ENCODE results near the gene CFAP410.

Gene CFAP410

DNA sequence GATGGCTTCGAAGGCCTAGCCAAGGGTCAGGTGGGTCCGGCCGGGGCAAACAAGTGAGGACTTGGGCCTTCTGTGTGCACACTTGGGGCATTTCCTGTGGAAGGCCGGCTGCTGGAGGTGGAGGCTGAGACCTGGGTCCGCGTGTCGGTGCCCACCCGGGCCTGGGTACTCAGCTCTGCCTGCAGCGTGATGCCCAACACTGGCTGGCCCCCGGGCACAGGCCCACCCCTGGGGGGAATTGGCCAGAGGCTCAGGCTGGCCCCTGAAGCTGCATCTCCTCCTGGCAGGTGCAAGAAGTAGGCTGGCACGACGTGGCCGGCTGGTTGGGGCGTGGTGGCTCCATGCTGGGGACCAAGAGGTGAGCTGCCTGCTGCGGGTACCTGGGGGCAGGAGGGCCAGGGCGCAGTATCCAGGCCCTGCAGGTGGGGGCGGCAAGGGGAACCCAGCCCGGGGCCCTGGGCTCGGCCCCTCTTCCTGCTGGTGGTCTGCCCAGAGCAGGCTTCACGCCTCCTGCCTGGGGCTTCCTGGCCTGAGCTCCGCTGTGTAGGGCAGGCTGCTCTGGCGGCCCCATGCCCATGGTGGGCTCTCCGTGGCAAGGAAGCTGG, 17.2 kb downstream of the CFAP410 start:
- H3K36me3 ChIP-seq (ENCODE audit: control insufficient read depth, insufficient read depth, low read length) = no peaks in the 10 kb centered on the region
- H4K5ac ChIP-seq (ENCODE audit: low read length) = no peak overlapping the region
- no peaks in the 10 kb centered on the region for H3K79me2 ChIP-seq (ENCODE audit: control insufficient read depth, insufficient read depth, low read length)
- H2BK15ac ChIP-seq (replicated peaks; ENCODE audit: low read depth) = no peak overlapping the region
- no peak overlapping the region for H4K8ac ChIP-seq (ENCODE audit: low read depth, low read length)
- no peak overlapping the region for H3K27ac ChIP-seq (ENCODE audit: low read depth, low read length)
- DNase-seq = no peak
- no CpG with 5 or more reads among the region's 23 CpGs for WGBS (ENCODE audit: extremely low coverage, insufficient coverage, low lambda C conversion rate)
- no peaks in the 10 kb centered on the region for H3K27me3 ChIP-seq (ENCODE audit: insufficient read depth, low read length, poor library complexity)
- H3K79me1 ChIP-seq (ENCODE audit: low read length) = no peaks in the 10 kb centered on the region
- no peak overlapping the region for H3K23ac ChIP-seq (ENCODE audit: low read length)
- H3K9ac ChIP-seq (ENCODE audit: low read length) = no peak overlapping the region
- no peak overlapping the region for H3K56ac ChIP-seq (ENCODE audit: low read length)
- H2AK5ac ChIP-seq (ENCODE audit: low read length) = no peak overlapping the region
- no peaks in the 10 kb centered on the region for H3K4me1 ChIP-seq (ENCODE audit: control insufficient read depth, low read depth, low read length)
- no peak overlapping the region for H2BK5ac ChIP-seq (ENCODE audit: low read length)
- H3K4me2 ChIP-seq (ENCODE audit: low read length) = no peak overlapping the region
- H3K4ac ChIP-seq (ENCODE audit: low read depth, low read length) = no peak overlapping the region
- no peak overlapping the region for H3K4me3 ChIP-seq (ENCODE audit: low read length)
- H2BK120ac ChIP-seq (ENCODE audit: low read depth, low read length) = no peak overlapping the region
- no peak overlapping the region for H3K18ac ChIP-seq (ENCODE audit: low read length)

DNA sequence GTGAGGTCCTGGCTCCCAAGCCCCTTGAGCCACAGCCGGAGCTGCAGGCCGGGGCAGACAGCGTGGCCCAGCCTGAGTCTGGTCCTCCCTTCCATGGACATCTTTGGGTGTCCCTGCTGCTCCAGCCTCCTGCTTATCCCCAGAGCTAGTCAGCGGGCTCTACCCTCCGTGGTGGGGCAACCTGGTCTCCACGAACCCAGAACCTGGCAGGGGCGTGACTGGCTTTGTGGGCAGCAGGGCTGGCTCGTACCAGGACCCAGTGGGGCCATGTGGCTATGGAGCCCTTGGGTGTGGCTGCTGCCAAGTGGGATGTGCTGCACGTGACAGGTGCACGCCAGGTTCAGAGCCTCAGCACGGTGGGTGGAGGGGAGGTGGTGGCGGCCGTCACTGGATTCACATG, 18.3 kb downstream of the CFAP410 start:
- Histone ChIP-seq H3K23ac (ENCODE audit: low read length) (no peak overlapping the region), H3K27ac (ENCODE audit: low read depth, low read length) (no peak overlapping the region), H3K9ac (ENCODE audit: low read length) (no peak overlapping the region), H3K4me3 (ENCODE audit: low read length) (no peak overlapping the region), H3K18ac (ENCODE audit: low read length) (no peak overlapping the region), H2BK120ac (ENCODE audit: low read depth, low read length) (no peak overlapping the region), H3K4me2 (ENCODE audit: low read length) (no peak overlapping the region), H2BK5ac (ENCODE audit: low read length) (no peak overlapping the region), H4K5ac (ENCODE audit: low read length) (no peak overlapping the region), H3K27me3 (ENCODE audit: insufficient read depth, low read length, poor library complexity) (no peaks in the 10 kb centered on the region), H3K79me1 (ENCODE audit: low read length) (no peaks in the 10 kb centered on the region), H3K79me2 (ENCODE audit: control insufficient read depth, insufficient read depth, low read length) (no peaks in the 10 kb centered on the region), H2AK5ac (ENCODE audit: low read length) (no peak overlapping the region), H2BK15ac (replicated peaks; ENCODE audit: low read depth) (no peak overlapping the region), H3K4me1 (ENCODE audit: control insufficient read depth, low read depth, low read length) (no peaks in the 10 kb centered on the region), H3K4ac (ENCODE audit: low read depth, low read length) (no peak overlapping the region), H3K56ac (ENCODE audit: low read length) (no peak overlapping the region), H4K8ac (ENCODE audit: low read depth, low read length) (no peak overlapping the region), H3K36me3 (ENCODE audit: control insufficient read depth, insufficient read depth, low read length) (no peaks in the 10 kb centered on the region)
- DNase-seq = no peak
- no CpG with 5 or more reads among the region's 13 CpGs for WGBS (ENCODE audit: extremely low coverage, insufficient coverage, low lambda C conversion rate)

GRCh38 chr21:44319407-44320065, 19.7 kb downstream of the CFAP410 start:
- Histone ChIP-seq H2BK120ac (ENCODE audit: low read depth, low read length) (no peak overlapping the region), H4K8ac (ENCODE audit: low read depth, low read length) (no peak overlapping the region), H3K4me2 (ENCODE audit: low read length) (no peak overlapping the region), H3K79me1 (ENCODE audit: low read length) (no peaks in the 10 kb centered on the region), H3K4me3 (ENCODE audit: low read length) (no peak overlapping the region), H3K18ac (ENCODE audit: low read length) (no peak overlapping the region), H3K36me3 (ENCODE audit: control insufficient read depth, insufficient read depth, low read length) (no peaks in the 10 kb centered on the region), H3K56ac (ENCODE audit: low read length) (no peak overlapping the region), H2BK15ac (replicated peaks; ENCODE audit: low read depth) (no peak overlapping the region), H2BK5ac (ENCODE audit: low read length) (no peak overlapping the region), H3K79me2 (ENCODE audit: control insufficient read depth, insufficient read depth, low read length) (no peaks in the 10 kb centered on the region), H2AK5ac (ENCODE audit: low read length) (no peak overlapping the region), H3K4me1 (ENCODE audit: control insufficient read depth, low read depth, low read length) (no peaks in the 10 kb centered on the region), H3K23ac (ENCODE audit: low read length) (no peak overlapping the region), H4K5ac (ENCODE audit: low read length) (no peak overlapping the region), H3K27me3 (ENCODE audit: insufficient read depth, low read length, poor library complexity) (no peaks in the 10 kb centered on the region), H3K4ac (ENCODE audit: low read depth, low read length) (no peak overlapping the region), H3K9ac (ENCODE audit: low read length) (no peak overlapping the region), H3K27ac (ENCODE audit: low read depth, low read length) (no peak overlapping the region)
- no CpG with 5 or more reads among the region's 35 CpGs for WGBS (ENCODE audit: extremely low coverage, insufficient coverage, low lambda C conversion rate)
- no peak for DNase-seq

- Histone ChIP-seq H3K9ac (ENCODE audit: low read length) (no peak overlapping the region), H3K79me1 (ENCODE audit: low read length) (no peaks in the 10 kb centered on the region), H3K36me3 (ENCODE audit: control insufficient read depth, insufficient read depth, low read length) (no peaks in the 10 kb centered on the region), H3K4me3 (ENCODE audit: low read length) (no peak overlapping the region), H3K56ac (ENCODE audit: low read length) (no peak overlapping the region), H4K8ac (ENCODE audit: low read depth, low read length) (no peak overlapping the region), H3K27ac (ENCODE audit: low read depth, low read length) (no peak overlapping the region), H2BK15ac (replicated peaks; ENCODE audit: low read depth) (no peak overlapping the region), H3K4ac (ENCODE audit: low read depth, low read length) (no peak overlapping the region), H2BK5ac (ENCODE audit: low read length) (no peak overlapping the region), H3K4me1 (ENCODE audit: control insufficient read depth, low read depth, low read length) (no peaks in the 10 kb centered on the region), H3K23ac (ENCODE audit: low read length) (no peak overlapping the region), H2BK120ac (ENCODE audit: low read depth, low read length) (no peak overlapping the region), H4K5ac (ENCODE audit: low read length) (no peak overlapping the region), H3K4me2 (ENCODE audit: low read length) (no peak overlapping the region), H2AK5ac (ENCODE audit: low read length) (no peak overlapping the region), H3K79me2 (ENCODE audit: control insufficient read depth, insufficient read depth, low read length) (no peaks in the 10 kb centered on the region), H3K18ac (ENCODE audit: low read length) (no peak overlapping the region), H3K27me3 (ENCODE audit: insufficient read depth, low read length, poor library complexity) (no peaks in the 10 kb centered on the region)
- WGBS (ENCODE audit: extremely low coverage, insufficient coverage, low lambda C conversion rate) = no CpG with 5 or more reads among the region's 25 CpGs
- DNase-seq = no peak
Observed at GRCh38 chr21:44318489-44319285, 20.5 kb downstream of the CFAP410 start.

GRCh38 chr21:44317871-44318270, 21.3 kb downstream of the CFAP410 start:
- Histone ChIP-seq H3K36me3 (ENCODE audit: control insufficient read depth, insufficient read depth, low read length) (no peaks in the 10 kb centered on the region), H3K27me3 (ENCODE audit: insufficient read depth, low read length, poor library complexity) (no peaks in the 10 kb centered on the region), H2AK5ac (ENCODE audit: low read length) (no peak overlapping the region), H2BK5ac (ENCODE audit: low read length) (no peak overlapping the region), H4K5ac (ENCODE audit: low read length) (no peak overlapping the region), H3K18ac (ENCODE audit: low read length) (no peak overlapping the region), H3K23ac (ENCODE audit: low read length) (no peak overlapping the region), H2BK120ac (ENCODE audit: low read depth, low read length) (no peak overlapping the region), H3K4ac (ENCODE audit: low read depth, low read length) (no peak overlapping the region), H2BK15ac (replicated peaks; ENCODE audit: low read depth) (no peak overlapping the region), H4K8ac (ENCODE audit: low read depth, low read length) (no peak overlapping the region), H3K79me2 (ENCODE audit: control insufficient read depth, insufficient read depth, low read length) (no peaks in the 10 kb centered on the region), H3K56ac (ENCODE audit: low read length) (no peak overlapping the region), H3K4me2 (ENCODE audit: low read length) (no peak overlapping the region), H3K4me3 (ENCODE audit: low read length) (no peak overlapping the region), H3K27ac (ENCODE audit: low read depth, low read length) (no peak overlapping the region), H3K79me1 (ENCODE audit: low read length) (no peaks in the 10 kb centered on the region), H3K9ac (ENCODE audit: low read length) (no peak overlapping the region), H3K4me1 (ENCODE audit: control insufficient read depth, low read depth, low read length) (no peaks in the 10 kb centered on the region)
- WGBS (ENCODE audit: extremely low coverage, insufficient coverage, low lambda C conversion rate) = no CpG with 5 or more reads among the region's 22 CpGs
- no peak for DNase-seq
